ENCODE data around the gene ORM2.

The ORM2 gene

DNA sequence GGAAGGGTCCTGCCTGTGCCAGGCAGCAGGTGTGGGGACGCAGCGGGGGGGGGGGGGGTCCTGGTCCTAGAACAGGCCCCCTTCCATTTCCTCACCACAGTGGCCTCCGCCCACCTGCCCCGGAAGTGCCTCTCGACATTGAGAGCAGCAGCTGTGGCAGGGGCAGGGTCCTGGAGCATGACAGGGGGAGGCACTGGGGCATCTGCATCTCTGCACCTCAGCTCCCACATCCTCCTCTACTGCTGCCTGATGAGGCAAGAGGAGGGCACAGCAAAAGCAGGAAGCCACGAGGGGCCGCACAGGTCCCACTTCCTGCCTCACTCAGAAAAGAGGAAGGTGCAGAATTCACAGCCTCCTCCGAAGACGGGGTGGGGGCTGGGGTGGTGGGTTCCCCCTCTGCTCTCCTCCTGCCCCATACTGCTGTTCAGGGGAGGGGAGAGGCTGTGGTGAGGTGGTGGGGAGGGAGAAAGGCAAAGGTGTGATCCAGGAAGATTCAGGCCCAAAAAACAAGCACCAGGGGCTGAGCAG is 43.3 kb downstream of the ORM2 start:
- TF ChIP-seq SIN3A (IDR thresholded peaks at IDR 0.05; ENCODE audit: borderline replicate concordance, insufficient read depth, low read length) (no peak), FOXP2 (optimal IDR thresholded peaks at IDR 0.05; ENCODE audit: borderline replicate concordance, extremely low read depth, extremely low read length, insufficient read depth) (peak; percentile 13)
- TF ChIP-seq, protein P1, sequence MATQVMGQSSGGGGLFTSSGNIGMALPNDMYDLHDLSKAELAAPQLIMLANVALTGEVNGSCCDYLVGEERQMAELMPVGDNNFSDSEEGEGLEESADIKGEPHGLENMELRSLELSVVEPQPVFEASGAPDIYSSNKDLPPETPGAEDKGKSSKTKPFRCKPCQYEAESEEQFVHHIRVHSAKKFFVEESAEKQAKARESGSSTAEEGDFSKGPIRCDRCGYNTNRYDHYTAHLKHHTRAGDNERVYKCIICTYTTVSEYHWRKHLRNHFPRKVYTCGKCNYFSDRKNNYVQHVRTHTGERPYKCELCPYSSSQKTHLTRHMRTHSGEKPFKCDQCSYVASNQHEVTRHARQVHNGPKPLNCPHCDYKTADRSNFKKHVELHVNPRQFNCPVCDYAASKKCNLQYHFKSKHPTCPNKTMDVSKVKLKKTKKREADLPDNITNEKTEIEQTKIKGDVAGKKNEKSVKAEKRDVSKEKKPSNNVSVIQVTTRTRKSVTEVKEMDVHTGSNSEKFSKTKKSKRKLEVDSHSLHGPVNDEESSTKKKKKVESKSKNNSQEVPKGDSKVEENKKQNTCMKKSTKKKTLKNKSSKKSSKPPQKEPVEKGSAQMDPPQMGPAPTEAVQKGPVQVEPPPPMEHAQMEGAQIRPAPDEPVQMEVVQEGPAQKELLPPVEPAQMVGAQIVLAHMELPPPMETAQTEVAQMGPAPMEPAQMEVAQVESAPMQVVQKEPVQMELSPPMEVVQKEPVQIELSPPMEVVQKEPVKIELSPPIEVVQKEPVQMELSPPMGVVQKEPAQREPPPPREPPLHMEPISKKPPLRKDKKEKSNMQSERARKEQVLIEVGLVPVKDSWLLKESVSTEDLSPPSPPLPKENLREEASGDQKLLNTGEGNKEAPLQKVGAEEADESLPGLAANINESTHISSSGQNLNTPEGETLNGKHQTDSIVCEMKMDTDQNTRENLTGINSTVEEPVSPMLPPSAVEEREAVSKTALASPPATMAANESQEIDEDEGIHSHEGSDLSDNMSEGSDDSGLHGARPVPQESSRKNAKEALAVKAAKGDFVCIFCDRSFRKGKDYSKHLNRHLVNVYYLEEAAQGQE (IDR thresholded peaks at IDR 0.05; ENCODE audit: insufficient read depth in 1 of 2, low read depth in 2 of 2, low read length in 2 of 2): no peak

- no peak for TF ChIP-seq SIN3A (IDR thresholded peaks at IDR 0.05; ENCODE audit: borderline replicate concordance, insufficient read depth, low read length)
- TF ChIP-seq, protein P1 (IDR thresholded peaks at IDR 0.05; ENCODE audit: insufficient read depth in 1 of 2, low read depth in 2 of 2, low read length in 2 of 2): no peak
- TF ChIP-seq POLR2AphosphoS5 (IDR thresholded peaks at IDR 0.05; ENCODE audit: low read depth, low read length): no peak
- no peak for TF ChIP-seq TAF1 (IDR thresholded peaks at IDR 0.05; ENCODE audit: borderline replicate concordance, insufficient read depth, low read length)
- TF ChIP-seq FOXP2 (optimal IDR thresholded peaks at IDR 0.05; ENCODE audit: borderline replicate concordance, extremely low read depth, extremely low read length, insufficient read depth): no peak
These were observed 44.5 kb downstream of the ORM2 start for GRCh38 chr9:114373960-114374730.

- TF ChIP-seq, protein P1 (IDR thresholded peaks at IDR 0.05; ENCODE audit: insufficient read depth in 1 of 2, low read depth in 2 of 2, low read length in 2 of 2): no peak
- TF ChIP-seq SIN3A (IDR thresholded peaks at IDR 0.05; ENCODE audit: borderline replicate concordance, insufficient read depth, low read length): no peak
These were observed 45.3 kb downstream of the ORM2 start for GRCh38 chr9:114374936-114375335.

DNA sequence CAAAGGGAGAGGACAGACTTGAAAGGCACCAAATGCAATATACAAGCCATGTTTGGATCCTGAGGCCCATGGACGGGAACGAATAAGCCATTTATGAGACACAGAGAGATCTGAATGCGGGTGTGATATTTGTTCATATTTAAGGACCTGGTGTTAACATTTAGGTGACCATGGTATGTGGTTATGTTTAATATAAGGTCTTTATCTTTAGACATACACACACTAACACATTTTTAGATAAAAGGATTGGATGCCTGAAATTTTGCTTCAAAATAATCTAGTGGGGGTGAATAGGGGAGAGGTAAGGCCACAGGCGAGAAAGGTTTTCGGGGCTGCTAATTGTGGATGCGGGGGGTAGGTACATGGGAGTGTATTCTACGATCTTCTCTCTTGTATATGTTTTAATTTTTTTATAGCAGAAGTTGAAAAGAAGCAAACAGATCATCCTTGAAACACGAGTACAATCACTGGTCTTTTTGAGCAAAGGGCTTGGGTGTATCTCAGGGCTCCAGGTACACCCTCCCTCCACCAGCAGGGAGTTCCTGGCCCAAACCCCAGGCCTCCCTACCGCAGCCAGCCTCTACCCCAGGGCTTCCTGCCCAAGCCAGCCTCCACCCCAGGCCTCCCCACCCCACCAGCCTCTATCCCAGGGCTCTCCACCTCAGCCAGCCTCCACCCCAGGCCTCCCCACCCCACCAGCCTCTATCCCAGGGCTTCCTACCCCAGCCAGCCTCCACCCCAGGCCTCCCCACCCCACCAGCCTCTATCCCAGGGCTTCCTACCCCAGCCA is 45.9 kb downstream of the ORM2 start:
- TF ChIP-seq FOXP2 (optimal IDR thresholded peaks at IDR 0.05; ENCODE audit: borderline replicate concordance, extremely low read depth, extremely low read length, insufficient read depth): no peak
- TF ChIP-seq TAF1 (IDR thresholded peaks at IDR 0.05; ENCODE audit: borderline replicate concordance, insufficient read depth, low read length): no peak
- TF ChIP-seq SIN3A (IDR thresholded peaks at IDR 0.05; ENCODE audit: borderline replicate concordance, insufficient read depth, low read length): no peak
- no peak for TF ChIP-seq POLR2AphosphoS5 (IDR thresholded peaks at IDR 0.05; ENCODE audit: low read depth, low read length)
- TF ChIP-seq, protein P1 (IDR thresholded peaks at IDR 0.05; ENCODE audit: insufficient read depth in 1 of 2, low read depth in 2 of 2, low read length in 2 of 2): no peak

Measured in PFSK-1 (cell line).